ENCODE measurements around the gene ATXN1.

DNA sequence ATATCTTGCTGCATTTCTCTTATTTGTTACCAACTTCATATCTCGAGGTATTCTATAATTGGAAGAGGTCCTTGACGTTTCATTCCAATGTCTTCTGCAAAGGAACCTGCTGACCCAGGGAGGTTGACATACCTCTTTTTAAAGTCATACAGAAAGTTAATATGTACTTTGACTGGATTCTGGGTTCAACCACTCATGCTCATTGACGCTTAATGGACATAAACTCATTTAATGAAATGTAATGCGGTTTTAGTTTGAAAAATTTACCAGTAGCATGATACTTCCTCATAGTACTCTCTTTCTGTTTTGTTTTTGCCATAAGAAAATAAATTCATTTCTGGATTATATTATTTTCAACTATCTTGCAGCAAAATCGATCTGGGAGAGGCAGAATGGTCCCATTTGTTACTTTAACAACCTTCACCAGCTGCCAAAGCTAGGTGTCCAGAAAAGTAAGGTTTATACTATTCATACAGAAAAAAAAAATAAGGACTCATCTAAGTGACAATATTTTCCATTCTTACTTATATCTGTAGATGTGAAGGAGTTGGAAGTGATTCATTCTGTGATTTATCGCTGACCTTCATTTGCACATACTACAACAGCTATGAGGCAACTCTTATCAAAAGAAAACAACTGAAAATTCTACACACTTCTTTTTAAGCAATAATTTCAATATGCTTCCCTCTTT, 101.6 kb downstream of the ATXN1 start:
- TF ChIP-seq CTCF (IDR thresholded peaks at IDR 0.05) = no peak
- TF ChIP-seq POLR2A (IDR thresholded peaks at IDR 0.05) = no peak
